IPS-18c (cell line): ENCODE results near the gene SLC23A1.

Experiments
- H3K4me3 ChIP-seq: 2 replicates; pipeline ENCODE4 v1.7.0; 2013; ENCODE audit warnings: low read depth, mild to moderate bottlenecking, low read length, moderate library complexity; ENCODE audit not compliant: insufficient read depth
- H3K9me3 ChIP-seq: one replicate; pipeline ENCODE4 v1.6.1; 2013; ENCODE audit warnings: mild to moderate bottlenecking, low read length, moderate library complexity; ENCODE audit not compliant: control insufficient read depth, insufficient read depth

SLC23A1 gene

GRCh38 chr5:139383275-139383992, at the start of gene SLC23A1:
Gene SLC23A1, minus strand, starts transcription at chr5:139383297. Its CDS starts 44 bp downstream, at chr5:139383253.
- no peaks in the 10 kb centered on the region for H3K9me3 ChIP-seq
- no peak within 1 kb of the TSS for H3K4me3 ChIP-seq

GRCh38 chr5:139431706-139432105, 48.6 kb upstream of the SLC23A1 start:
- no peak overlapping the region for H3K4me3 ChIP-seq
- no peaks in the 10 kb centered on the region for H3K9me3 ChIP-seq

GRCh38 chr5:139430015-139430414, 46.9 kb upstream of the SLC23A1 start:
- Histone ChIP-seq H3K9me3 (no peaks in the 10 kb centered on the region), H3K4me3 (no peak overlapping the region)

GRCh38 chr5:139426203-139426885, 43.2 kb upstream of the SLC23A1 start:
- Histone ChIP-seq H3K4me3 (no peak overlapping the region), H3K9me3 (no peaks in the 10 kb centered on the region)

- H3K4me3 ChIP-seq = no peak overlapping the region
- H3K9me3 ChIP-seq = no peaks in the 10 kb centered on the region
Observed at GRCh38 chr5:139425497-139425896, 42.4 kb upstream of the SLC23A1 start.

- Histone ChIP-seq H3K9me3 (no peaks in the 10 kb centered on the region), H3K4me3 (no peak overlapping the region)
Observed at GRCh38 chr5:139422307-139422893, 39.3 kb upstream of the SLC23A1 start.

- Histone ChIP-seq H3K9me3 (no peaks in the 10 kb centered on the region), H3K4me3 (no peak overlapping the region)
Observed at GRCh38 chr5:139419226-139420192, 36.4 kb upstream of the SLC23A1 start.

- no peaks in the 10 kb centered on the region for H3K9me3 ChIP-seq
- no peak overlapping the region for H3K4me3 ChIP-seq
Observed at GRCh38 chr5:139418793-139419192, 35.7 kb upstream of the SLC23A1 start.

GRCh38 chr5:139417214-139417613, 34.1 kb upstream of the SLC23A1 start:
- H3K9me3 ChIP-seq = no peaks in the 10 kb centered on the region
- H3K4me3 ChIP-seq = no peak overlapping the region

- no peak overlapping the region for H3K4me3 ChIP-seq
- no peaks in the 10 kb centered on the region for H3K9me3 ChIP-seq
Observed at GRCh38 chr5:139416651-139417050, 33.6 kb upstream of the SLC23A1 start.

- Histone ChIP-seq H3K9me3 (no peaks in the 10 kb centered on the region), H3K4me3 (no peak overlapping the region)
Observed at GRCh38 chr5:139415869-139416268, 32.8 kb upstream of the SLC23A1 start.

- Histone ChIP-seq H3K4me3 (no peak overlapping the region), H3K9me3 (no peaks in the 10 kb centered on the region)
Observed at GRCh38 chr5:139415221-139415861, 32.2 kb upstream of the SLC23A1 start.

GRCh38 chr5:139414581-139415130, 31.6 kb upstream of the SLC23A1 start:
- Histone ChIP-seq H3K9me3 (no peaks in the 10 kb centered on the region), H3K4me3 (no peak overlapping the region)

GRCh38 chr5:139413963-139414362, 30.9 kb upstream of the SLC23A1 start:
- H3K4me3 ChIP-seq = no peak overlapping the region
- H3K9me3 ChIP-seq = no peaks in the 10 kb centered on the region

- Histone ChIP-seq H3K4me3 (no peak overlapping the region), H3K9me3 (no peaks in the 10 kb centered on the region)
Observed at GRCh38 chr5:139413153-139413552, 30.1 kb upstream of the SLC23A1 start.

- Histone ChIP-seq H3K9me3 (no peaks in the 10 kb centered on the region), H3K4me3 (no peak overlapping the region)
Observed at GRCh38 chr5:139410993-139411828, 28.1 kb upstream of the SLC23A1 start.
